ENCODE measurements around the gene DTD1. TPM values are rescaled to one million over a fixed set of nuclear protein-coding genes. Genes with fewer than 3 reads are reported as not detected.
"Not testable (repeated sequence)": the region's sequence is repeated elsewhere in the genome, so short reads cannot be mapped to it uniquely, and the experiment has no call there.

DTD1 gene
- total RNA-seq, 1 experiment from 2014 or later: 16.6 TPM

- POLR2A ChIA-PET (ENCODE audit: low non-redundant PET): no interaction called here
- H3K36me3 ChIP-seq (ENCODE audit: insufficient read depth, low read length, poor library complexity, severe bottlenecking): no peaks in the 10 kb centered on the region
Observed at GRCh38 chr20:18780385-18781130, 192.7 kb downstream of the DTD1 start.

DNA sequence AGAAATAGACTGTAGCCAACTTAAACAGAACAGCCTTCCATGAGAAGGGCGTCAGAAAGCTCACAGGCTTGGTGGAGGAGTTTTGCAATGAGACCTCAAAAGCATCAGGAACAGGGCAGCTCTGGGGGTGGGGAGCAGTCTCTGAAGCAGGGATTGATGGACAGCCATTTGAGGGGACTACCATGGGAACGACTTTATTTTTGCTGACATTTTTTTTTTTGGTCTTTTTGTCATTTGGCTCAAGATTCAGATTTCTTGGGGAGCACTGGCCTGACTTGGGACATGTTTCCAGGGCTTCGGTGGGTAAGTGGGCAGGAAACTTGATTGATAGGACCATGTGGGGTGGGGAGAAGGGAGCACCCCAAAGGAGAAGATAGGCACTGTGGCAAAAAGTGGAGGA, 193.7 kb downstream of the DTD1 start:
- CTCF ChIA-PET: no interaction called here
- no peak overlapping the region for H3K4me3 ChIP-seq (ENCODE audit: low read depth, low read length, poor library complexity, severe bottlenecking)
- TF ChIP-seq EZH2 (IDR thresholded peaks at IDR 0.05; ENCODE audit: borderline replicate concordance, low read depth, low read length, poor library complexity, severe bottlenecking): no peak
- TF ChIP-seq CTCF (conservative IDR thresholded peaks at IDR 0.05; ENCODE audit: low read depth, low read length): no peak
- BruUV-seq (replicated peaks): no TSS peak
- no peak for DNase-seq (ENCODE audit: low spot score)
- intact Hi-C loops (cut with micrococcal nuclease; ENCODE audit: unreplicated experiment): no loop called here
- H3K27ac ChIP-seq (ENCODE audit: low read depth, low read length, poor library complexity, severe bottlenecking): no peak overlapping the region
- H3K27me3 ChIP-seq (replicated peaks; ENCODE audit: insufficient read depth, low read depth, low read length, poor library complexity): peaks cover 26% of the 10 kb centered on the region
- no peaks in the 10 kb centered on the region for H3K9me3 ChIP-seq (ENCODE audit: low read depth, low read length, poor library complexity, severe bottlenecking)
- H3K36me3 ChIP-seq (ENCODE audit: insufficient read depth, low read length, poor library complexity, severe bottlenecking): no peaks in the 10 kb centered on the region
- no peaks in the 10 kb centered on the region for H3K4me1 ChIP-seq (ENCODE audit: insufficient read depth, low read length, poor library complexity, severe bottlenecking)
- POLR2A ChIA-PET (ENCODE audit: low non-redundant PET): no interaction called here

More at GRCh38 chr20:18780385-18781130, 192.7 kb downstream of the DTD1 start:
- CTCF ChIA-PET: no interaction called here
- peaks cover 26% of the 10 kb centered on the region for H3K27me3 ChIP-seq (replicated peaks; ENCODE audit: insufficient read depth, low read depth, low read length, poor library complexity)
- intact Hi-C loops (cut with micrococcal nuclease; ENCODE audit: unreplicated experiment): no loop called here
- H3K4me3 ChIP-seq (ENCODE audit: low read depth, low read length, poor library complexity, severe bottlenecking): no peak overlapping the region
- H3K9me3 ChIP-seq (ENCODE audit: low read depth, low read length, poor library complexity, severe bottlenecking): no peaks in the 10 kb centered on the region
- H3K27ac ChIP-seq (ENCODE audit: low read depth, low read length, poor library complexity, severe bottlenecking): no peak overlapping the region
- TF ChIP-seq EZH2 (IDR thresholded peaks at IDR 0.05; ENCODE audit: borderline replicate concordance, low read depth, low read length, poor library complexity, severe bottlenecking) (no peak), CTCF (conservative IDR thresholded peaks at IDR 0.05; ENCODE audit: low read depth, low read length) (no peak)
- no TSS peak for BruUV-seq (replicated peaks)
- H3K4me1 ChIP-seq (ENCODE audit: insufficient read depth, low read length, poor library complexity, severe bottlenecking): no peaks in the 10 kb centered on the region
- no peak for DNase-seq (ENCODE audit: low spot score)

GRCh38 chr20:18783385-18783959, 195.6 kb downstream of the DTD1 start:
- Histone ChIP-seq H3K9me3 (ENCODE audit: low read depth, low read length, poor library complexity, severe bottlenecking) (no peaks in the 10 kb centered on the region), H3K36me3 (ENCODE audit: insufficient read depth, low read length, poor library complexity, severe bottlenecking) (no peaks in the 10 kb centered on the region), H3K4me3 (ENCODE audit: low read depth, low read length, poor library complexity, severe bottlenecking) (no peak overlapping the region), H3K4me1 (ENCODE audit: insufficient read depth, low read length, poor library complexity, severe bottlenecking) (no peaks in the 10 kb centered on the region), H3K27me3 (replicated peaks; ENCODE audit: insufficient read depth, low read depth, low read length, poor library complexity) (peaks cover 22% of the 10 kb centered on the region), H3K27ac (ENCODE audit: low read depth, low read length, poor library complexity, severe bottlenecking) (no peak overlapping the region)
- intact Hi-C loops (cut with micrococcal nuclease; ENCODE audit: unreplicated experiment): no loop called here
- no peak for TF ChIP-seq CTCF (conservative IDR thresholded peaks at IDR 0.05; ENCODE audit: low read depth, low read length)
- no peak for TF ChIP-seq EZH2 (IDR thresholded peaks at IDR 0.05; ENCODE audit: borderline replicate concordance, low read depth, low read length, poor library complexity, severe bottlenecking)
- BruUV-seq (replicated peaks): no TSS peak
- DNase-seq (ENCODE audit: low spot score): no peak
- POLR2A ChIA-PET (ENCODE audit: low non-redundant PET): no interaction called here
- CTCF ChIA-PET: no interaction called here

- CTCF ChIA-PET; POLR2A ChIA-PET (ENCODE audit: low non-redundant PET): not testable (repeated sequence)
Observed at GRCh38 chr20:18787046-18787445, 199.2 kb downstream of the DTD1 start.

More at GRCh38 chr20:18787046-18787445, 199.2 kb downstream of the DTD1 start:
- H3K27ac ChIP-seq (ENCODE audit: low read depth, low read length, poor library complexity, severe bottlenecking); H3K9me3 ChIP-seq (ENCODE audit: low read depth, low read length, poor library complexity, severe bottlenecking); H3K36me3 ChIP-seq (ENCODE audit: insufficient read depth, low read length, poor library complexity, severe bottlenecking); DNase-seq (ENCODE audit: low spot score); intact Hi-C loops (cut with micrococcal nuclease; ENCODE audit: unreplicated experiment); H3K4me1 ChIP-seq (ENCODE audit: insufficient read depth, low read length, poor library complexity, severe bottlenecking); H3K4me3 ChIP-seq (ENCODE audit: low read depth, low read length, poor library complexity, severe bottlenecking); BruUV-seq (replicated peaks): not testable (repeated sequence)
- H3K27me3 ChIP-seq (replicated peaks; ENCODE audit: insufficient read depth, low read depth, low read length, poor library complexity): peaks cover 30% of the 10 kb centered on the region

Data from A673 (cell line).